GM21723 (cell line): ENCODE measurements around the gene HIRA.
"Not testable (repeated sequence)": the region's sequence is repeated elsewhere in the genome, so short reads cannot be mapped to it uniquely, and the experiment has no call there.

Experiments used
- ATAC-seq: cut with Tn5 transposase; IDR thresholded peaks from one replicate; pipeline ENCODE4 v1.9.1; 2021; ENCODE audit warnings: mild to moderate bottlenecking, moderate library complexity; ENCODE audit not compliant: unreplicated experiment

Gene HIRA

DNA sequence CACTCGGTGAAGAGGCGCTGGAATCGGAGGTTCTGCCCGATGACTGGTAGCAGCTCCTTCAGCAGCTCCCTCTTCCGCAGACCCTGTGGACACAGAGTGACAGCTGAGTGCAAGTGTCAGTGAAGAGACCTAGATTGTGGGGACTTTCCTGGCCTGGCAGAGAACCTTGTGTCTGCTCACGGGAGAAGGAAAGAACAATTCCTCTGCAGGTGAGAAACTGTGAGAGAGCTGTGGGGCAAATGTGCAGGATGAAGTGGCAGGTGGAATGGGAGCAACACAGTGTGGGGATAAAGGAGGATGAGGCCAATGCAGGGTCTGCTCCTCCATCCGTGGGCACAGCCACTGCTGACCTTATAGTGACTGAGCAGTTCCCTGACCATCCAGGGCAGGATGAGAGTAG, 100.1 kb downstream of the HIRA start:
- no peak for ATAC-seq

DNA sequence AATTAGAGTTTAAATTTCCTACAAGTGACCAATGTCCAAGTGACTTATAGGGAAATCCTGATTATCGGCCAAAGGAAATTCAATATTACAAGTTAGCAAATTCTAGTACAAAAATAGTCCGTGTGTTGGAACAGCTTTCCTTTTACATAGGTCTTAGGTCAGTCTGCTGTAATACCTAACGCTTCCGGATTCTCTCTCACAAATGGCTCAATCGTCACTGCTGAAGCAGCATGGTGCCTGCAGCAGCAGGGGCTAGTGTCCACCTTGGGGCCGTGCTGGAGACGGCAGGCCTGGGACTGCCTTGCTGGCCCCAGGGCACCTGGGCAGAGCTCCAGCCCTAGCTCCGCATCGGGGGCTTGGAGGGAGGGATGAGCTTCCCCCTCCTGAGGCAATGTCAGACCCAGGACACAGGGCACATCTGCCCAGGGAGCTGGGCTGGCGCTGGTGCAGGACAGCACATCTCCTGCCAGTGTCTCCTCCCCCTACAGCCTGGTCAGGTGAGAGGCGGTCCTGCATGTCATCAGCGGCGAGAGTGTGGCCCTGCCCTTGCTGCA, 100.6 kb downstream of the HIRA start:
- ATAC-seq = no peak

DNA sequence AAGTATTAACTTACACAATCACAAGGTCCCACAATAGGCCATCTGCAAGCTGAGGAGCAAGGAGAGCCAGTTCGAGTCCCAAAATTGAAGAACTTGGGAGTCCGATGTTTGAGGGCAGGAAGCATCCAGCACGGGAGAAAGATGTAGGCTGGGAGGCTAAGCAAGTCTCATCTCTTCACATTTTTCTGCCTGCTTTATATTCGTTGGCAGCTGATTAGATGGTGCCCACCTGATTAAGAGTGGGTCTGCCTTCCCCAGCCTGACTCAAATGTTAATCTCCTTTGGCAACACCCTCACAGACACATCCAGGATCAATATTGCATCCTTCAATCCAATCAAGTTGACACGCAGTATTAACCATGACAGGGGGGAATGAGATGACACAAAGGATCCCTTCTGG, 101.3 kb downstream of the HIRA start:
- not testable (repeated sequence) for ATAC-seq

DNA sequence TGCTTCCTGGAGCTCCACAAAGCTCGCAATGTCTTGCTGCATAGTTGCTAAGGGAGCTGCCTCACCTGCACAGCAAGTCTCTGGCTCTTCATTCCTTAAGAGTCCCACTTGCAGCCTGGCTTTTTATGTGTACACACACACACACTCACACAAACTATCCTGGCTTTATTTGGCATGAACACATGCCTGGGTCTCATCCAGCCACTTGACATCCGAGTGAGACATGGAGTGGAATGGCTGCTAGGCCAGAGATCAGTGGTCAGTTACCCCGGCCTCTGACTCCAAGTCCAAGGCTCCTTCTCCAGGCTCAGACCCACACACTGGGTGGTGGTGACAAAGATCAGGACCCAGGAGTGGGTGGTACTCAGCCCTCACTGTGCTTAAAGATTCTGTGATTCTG, 102.1 kb downstream of the HIRA start:
- ATAC-seq = no peak

DNA sequence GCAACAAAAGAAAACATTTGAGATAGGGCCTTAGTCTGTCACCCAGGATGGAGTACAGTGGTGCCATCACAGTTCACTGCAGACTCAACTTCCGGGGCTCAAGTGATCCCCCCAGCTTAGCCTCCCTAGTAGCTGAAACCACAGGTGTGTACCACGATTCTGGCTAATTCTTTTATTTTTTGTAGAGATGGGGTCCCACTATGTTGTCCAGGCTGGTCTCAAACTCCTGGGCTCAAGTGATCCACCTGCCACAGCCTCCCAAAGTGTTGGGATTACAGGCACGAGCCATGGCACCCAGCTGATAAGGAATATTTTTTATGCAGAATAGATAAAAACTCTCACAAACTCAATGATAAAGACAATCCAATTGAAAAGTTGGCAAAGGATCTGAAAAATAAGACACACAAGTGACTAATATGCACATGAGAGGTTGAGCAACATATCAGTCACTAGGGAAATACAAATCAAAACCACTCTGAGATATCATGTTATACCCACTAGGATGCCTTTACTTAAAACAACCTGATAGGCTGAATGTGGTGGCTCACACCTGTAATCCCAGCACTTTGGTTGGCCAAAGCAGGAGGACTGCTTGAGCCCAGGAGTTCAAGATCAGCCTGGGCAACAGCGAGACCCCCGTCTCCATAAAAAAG, 106.1 kb downstream of the HIRA start:
- no peak for ATAC-seq

DNA sequence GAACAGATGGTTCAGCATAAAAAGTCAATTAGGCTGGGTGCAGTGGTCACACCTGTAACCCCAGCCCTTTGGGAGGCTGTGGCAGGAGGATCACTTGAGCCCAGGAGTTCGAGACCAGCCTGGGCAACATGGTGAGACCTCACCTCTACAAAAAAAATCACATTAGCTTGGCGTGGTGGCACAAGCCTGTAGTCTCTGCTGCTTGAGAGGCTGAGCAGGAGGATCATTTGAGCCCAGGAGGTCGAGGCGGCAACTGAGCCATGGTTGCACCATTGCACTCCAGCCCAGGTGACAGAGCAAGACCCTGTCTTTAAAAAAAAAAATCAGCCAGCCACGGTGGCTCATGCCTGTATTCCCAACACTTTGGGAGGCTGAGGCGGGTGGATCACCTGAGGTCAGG, 108.1 kb downstream of the HIRA start:
- ATAC-seq = not testable (repeated sequence)

DNA sequence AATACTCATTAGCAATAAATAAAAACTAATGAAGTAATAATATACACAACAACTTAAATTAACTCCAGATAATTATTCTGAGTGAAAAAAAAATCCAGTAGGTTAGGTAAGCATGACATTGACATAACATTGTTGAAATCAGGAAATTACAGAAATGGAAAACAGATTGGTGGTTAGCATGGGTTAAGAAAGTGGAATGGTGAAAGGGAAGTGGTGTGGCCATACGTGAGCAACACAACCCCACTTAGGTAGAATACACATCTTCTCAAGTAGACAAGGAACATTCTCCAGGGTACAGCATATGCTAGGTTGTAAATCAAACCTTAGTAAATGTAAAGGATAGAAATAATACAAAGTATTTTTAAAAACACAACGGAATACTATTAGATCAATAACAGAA, 109.8 kb downstream of the HIRA start:
- ATAC-seq = no peak

DNA sequence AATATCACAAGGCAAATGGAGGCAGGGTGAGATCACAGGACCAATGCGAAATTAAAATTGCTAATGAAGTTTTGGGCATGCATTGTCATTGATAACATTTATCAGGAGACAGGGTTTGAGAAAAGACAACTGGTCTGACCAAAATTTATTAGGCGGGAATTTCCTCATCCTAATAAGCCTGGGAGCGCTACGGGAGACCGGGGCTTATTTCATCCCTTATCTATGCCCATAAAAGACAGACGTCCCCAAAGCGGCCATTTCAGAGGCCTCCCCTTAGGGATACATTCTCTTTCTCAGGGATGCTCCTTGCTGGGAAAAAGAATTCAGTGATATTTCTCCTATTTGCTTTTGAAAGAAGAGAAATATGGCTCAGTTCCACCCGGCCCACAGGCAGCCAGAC, 111.4 kb downstream of the HIRA start:
- not testable (repeated sequence) for ATAC-seq

DNA sequence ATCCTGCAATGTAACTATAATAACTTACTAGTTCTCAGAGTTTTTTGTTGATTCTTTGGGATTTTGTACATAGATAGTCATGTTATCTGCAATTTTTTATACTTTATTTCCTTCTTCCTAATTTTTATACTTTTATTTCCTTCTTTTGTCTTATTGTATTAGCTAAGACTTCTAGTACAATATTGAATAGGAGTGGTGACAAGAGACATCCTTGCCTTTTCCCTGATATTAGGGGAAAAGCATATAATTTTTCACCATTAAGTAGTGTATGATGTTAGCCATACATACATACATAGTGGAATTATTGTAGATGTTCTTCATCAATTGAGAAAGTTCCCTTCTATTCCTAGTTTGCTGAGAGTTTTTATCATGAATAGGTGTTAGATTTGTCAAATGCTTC, 112.3 kb downstream of the HIRA start:
- ATAC-seq = no peak

DNA sequence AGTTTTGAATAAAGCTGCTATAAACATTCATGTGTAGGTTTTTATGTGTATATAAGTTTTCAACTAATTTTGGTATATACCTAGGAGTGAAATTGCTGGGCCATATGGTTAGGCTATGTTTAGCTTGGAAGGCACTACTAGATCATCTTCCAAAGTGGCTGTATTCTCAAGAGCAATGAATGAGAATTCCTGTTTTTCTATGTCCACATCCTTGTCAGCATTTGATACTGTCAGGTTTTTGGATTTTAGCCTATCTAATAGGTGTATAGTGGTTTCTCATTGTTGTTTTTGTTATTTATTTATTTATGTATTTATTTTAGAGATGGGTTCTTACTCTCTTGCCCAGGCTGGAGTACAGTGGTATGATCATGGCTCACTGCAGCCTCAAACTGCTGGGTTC, 113.7 kb downstream of the HIRA start:
- no peak for ATAC-seq

DNA sequence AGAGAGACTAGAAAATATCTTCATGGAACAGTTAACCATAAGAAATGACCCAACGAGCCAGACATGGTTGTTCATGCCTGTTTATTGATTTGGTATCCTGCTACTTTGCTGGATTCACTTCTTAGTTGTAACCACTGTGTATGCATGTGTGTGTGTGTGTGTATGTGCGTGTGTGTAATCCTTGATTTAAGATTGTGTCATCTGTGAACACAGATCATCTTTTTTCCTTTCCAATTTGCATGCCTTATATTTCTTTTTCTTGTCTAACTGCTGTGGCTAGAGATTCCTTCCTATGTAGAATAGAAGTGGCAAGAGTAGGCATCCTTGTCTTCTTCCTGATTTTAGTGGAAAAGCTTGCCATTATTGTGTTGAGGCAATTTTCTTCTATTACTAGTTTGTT, 123.7 kb downstream of the HIRA start:
- ATAC-seq = no peak

DNA sequence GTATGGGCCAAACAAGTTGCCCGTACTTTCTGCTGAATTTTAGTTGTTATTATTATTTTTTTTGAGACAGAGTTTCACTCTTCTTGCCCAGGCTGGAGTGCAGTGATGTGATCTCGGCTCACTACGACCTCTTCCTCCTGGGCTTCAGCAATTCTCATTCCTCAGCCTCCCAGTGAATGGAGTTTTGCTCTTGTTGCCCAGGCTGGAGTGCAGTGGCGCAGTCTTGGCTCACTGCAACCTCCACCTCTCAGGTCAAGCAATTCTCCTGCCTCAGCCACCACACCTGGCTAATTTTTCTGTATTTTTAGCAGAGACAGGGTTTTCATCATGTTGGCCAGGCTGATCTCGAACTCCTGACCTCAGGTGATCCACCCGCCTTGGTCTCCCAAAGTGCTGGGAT, 125.0 kb downstream of the HIRA start:
- not testable (repeated sequence) for ATAC-seq

DNA sequence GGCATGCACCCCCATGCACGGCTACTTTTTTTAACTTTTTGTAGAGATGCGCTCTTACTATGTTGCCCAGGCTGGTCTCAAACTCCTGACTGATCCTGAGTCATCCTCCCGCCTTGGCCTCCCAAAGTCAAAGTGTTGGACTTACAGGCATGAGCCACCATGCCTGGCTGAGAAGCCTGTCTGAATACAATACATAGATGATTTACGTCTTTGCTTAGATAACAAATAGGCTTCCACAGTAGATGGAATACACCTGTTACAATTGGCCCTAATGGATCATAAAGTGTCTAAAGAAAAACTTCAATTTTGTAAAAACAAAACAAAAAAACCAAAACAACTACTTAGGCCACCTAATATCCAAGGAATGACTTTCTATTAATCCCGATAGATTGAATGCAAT, 127.0 kb downstream of the HIRA start:
- ATAC-seq = no peak

DNA sequence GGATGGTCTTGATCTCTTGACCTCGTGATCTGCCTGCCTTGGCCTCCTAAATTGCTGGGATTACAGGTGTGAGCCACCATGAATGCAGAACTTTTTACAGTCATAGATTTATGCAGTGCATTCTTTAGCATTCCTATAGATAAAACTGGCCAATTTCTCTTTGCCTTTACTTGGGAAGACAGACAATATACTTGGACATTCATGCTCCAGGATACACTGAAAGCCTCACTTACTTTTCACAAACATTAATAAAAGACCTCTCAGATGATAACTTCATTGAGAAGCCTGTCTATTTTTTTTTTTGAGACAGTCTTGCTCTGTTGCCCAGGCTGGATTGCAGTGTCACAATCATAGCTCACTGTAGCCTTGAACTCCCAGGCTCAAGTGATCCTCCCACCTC, 127.7 kb downstream of the HIRA start:
- no peak for ATAC-seq

DNA sequence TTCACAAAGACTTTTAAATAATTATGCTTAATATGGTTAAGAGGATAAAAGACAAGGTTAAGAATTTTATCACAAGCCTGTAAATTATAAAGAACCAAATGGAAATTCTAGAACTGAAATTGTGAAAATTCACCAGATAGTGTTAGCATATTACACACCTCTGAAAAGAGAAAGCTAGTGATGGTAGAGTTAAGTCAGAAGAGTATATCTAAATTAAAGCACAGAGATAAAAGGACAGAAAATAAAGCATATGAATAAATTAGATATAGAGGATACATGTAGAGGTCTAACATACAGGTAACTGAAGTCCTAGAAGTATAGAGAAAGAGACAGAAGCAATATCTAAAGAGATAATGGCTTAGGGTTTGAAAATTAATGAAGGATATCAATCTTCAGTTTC, 135.8 kb downstream of the HIRA start:
- ATAC-seq = no peak

DNA sequence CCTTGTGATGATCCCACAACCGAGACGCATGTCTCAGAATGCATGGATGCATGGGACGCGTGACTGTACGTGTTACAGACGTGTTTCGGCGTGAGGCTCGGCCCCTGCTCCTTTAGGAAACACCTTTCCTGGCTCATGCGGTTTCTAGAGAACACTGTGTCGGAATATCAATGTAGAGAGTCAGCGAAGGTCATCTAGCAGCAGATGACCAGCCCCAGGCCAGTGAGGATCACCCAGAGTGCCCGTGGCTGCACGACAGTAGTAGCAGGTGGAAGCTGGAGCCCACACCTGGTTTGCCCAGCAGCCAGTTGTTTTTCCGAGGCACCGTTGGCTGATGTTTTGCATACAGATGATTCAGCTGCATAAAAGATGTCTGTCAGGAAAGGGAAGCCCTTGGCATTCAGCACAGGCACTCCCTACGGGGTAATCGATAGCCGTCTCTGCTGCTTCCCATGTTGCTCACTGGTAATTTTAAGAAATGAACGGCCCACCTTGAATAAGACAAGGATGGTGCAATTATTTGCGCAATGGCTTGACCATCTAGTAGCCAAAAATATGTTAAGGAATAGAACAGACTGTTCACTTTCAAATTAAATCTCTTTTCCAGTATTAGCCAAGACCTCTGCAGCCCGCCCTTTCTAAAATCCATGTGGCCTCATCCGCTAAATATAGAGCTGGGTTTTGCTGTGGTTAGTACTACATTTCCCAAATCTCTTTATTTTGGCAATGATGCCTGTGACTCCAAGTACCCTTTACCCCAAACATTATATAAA, 138.9 kb downstream of the HIRA start:
- no peak for ATAC-seq

DNA sequence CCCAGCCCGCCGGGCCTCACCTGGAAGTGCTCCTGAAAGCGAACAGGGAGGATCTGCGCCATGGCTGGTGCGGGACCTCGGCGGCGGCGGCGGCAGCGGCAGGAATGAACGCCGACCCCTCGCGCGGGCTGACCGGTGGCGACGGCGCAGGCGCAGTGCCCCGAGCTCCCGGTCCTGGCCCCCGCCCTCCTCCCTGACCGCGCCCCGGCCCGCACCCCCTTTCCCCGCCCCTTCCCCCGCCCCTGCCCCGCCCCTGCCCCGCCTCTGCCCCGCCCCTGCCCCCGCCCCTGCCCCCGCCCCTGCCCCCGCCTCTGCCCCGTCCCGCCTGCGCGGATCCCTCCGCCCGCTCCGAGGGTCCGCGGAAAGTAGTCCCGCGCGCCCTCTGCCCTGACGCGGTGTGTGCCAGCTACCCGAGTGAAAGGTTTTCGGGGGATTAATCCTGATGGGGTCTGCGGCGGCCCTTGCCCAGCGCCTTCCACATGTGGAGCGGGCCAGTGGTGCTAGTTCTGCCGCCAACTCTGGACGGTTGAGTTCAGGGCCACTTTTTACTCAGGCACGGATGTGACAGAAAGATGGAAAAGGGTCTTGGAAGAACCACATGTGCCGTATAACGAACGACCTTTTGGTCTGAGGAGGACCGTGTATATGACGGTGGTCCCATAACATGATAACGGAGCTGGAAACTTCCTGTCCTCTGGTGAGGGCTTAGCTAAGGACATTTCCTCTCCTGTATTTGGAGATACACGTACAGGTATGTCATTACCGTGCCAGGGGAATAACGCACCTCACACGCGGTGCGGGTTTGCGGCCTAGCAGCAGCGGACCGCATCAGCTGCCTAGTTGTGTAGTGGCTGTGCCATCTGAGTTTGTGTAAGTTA, 139.7 kb downstream of the HIRA start, which contains the start of gene CLTCL1:
Gene CLTCL1 (minus strand): TSS at position 140 of the 878 bp plus-strand sequence. CDS start 78 bp downstream, at position 62.
- no peak for ATAC-seq

DNA sequence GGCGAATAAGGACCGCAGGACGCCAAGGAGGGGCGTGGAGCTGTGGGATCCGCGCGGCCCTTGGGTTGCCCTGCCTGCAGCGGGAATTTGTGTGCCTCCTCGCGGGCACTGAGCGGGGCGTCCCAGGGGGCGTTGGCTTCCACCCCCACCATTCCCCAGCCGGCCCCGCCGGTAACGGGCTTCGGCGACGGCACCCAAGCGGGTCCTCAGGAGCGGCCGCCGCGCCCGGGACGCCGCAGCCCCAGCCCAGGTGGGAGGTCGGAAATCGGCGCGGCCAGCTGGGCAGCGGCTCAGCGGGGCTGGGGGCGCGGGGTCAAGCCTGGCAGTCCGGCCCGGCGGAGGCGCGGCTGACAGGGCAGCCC, 140.3 kb downstream of the HIRA start:
- ATAC-seq = no peak

DNA sequence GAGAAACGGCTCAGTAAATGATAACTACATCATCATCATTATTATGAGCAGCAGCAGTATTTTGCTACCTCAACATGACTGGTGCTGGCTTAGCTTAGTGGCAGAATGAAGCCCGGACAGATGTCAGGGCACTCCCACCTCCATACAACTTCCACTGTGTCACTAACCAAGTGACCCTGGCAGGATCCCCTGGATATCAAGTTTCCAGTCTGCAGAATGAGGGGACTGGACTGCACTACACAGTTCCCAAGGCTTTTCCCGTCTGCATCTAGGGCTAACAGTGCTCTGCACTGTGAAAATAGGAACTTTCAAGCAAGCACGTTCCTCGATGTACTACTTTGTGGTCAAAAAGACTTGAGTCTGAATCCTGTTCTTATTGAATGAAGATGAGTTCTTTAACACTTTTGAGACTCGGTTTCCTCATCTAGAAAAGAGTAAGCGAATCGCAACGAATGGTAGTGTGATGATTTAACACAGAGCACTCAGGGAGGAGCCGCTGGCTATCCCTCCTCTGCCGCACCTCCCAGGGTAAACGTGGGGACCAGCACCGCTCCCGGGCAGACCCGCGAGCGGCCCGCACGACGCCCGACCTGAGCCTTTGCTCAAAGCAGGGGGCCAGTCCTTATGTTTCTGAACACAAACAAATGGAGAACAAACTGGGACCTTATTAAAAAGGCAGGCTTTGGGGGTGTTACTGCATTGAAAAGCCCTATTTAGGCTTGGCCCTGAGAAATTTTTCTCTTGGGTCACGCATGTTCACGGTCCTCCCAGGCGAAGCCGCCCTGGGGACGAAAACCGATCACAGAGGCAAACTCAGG, 140.9 kb downstream of the HIRA start:
- ATAC-seq = no peak

DNA sequence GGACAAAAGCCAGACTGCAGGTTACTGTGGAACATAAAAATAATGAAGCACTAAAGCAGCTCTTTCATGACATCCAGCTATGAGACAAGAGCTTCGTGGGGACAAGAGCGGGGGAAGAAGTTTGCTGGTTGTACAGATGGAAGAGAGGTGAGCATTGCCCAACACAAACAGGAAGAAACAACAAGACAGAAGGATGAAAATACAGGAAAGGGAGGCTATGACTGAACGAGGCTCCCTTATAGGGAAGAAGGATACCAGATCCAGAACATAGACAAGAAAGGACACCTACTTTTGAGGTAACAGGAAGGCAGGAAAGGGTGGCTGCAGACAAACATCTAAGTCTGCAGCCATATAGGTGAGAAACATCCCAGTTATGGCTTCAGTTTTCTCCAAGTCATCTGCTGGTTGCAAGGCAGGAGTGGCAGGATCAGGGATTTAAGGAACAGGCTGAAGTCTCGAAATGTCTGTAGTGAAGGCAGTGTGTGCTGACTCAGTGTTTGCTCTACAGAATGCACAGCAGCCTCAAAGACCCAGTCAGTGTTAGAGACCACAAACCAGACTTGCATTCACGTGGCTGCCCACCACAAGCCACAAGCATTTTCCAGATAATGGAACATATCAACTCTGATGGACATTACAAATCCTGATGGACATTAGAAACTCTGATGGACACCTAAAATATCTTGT, 141.9 kb downstream of the HIRA start:
- ATAC-seq = no peak
